ENCODE measurements around the gene FIGN.

FIGN gene

DNA sequence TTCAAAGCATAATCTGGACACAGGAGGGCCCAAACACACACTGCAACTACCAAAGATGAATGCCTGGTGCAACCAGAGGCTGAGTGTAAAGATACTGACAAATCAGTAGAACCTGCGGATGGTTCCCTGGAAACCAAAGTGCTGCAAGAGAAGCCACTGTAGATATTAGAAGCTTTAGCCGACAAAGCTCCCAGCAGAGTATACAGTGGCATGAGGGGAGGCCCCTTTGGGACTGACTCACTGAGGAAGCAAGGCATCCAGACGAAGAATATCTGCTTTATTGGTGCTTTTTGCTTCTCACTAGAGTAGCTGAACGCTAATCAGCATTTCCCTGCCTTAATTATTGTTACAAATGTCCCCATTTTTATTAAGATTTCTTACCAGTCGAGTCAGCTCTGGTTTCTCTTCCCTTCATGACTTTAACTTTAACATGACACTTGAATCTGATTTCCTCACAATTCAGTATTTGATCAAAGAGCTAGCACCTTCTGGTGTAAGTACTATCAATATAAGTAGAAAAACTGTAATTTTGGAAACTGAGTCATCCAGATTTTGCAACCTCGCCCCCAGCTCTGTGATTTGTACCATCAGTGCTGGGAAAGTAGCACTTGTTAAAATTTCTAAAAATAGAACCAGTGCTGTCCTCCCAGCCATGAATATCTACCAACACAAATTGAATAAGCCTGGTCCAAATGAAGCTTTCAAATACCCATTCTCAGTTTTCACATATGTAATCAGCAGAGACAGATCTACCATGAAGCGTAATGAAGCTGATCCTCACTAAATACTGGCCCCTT lies 34.2 kb downstream of the FIGN start:
- DNase-seq, result no peak

DNA sequence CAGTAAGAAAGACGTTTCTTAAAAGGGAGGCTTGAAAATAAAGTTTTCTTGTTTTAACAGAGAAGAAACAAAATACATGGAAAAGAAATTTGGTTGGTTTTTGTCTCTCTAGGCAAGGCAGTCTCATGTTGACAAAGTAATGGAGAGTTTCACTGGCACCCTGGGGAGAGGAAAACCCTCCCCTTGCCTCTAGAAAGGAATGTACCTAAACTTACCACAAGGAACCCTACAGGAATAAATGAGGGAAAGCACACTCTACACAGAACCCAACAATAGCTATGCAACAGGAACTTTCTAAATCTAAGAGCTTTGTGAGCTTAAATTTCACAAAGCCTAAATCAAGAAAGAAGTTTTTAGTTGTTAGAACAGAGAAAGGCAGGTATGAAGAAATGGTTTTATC lies 37.0 kb downstream of the FIGN start:
- no peak for DNase-seq

DNA sequence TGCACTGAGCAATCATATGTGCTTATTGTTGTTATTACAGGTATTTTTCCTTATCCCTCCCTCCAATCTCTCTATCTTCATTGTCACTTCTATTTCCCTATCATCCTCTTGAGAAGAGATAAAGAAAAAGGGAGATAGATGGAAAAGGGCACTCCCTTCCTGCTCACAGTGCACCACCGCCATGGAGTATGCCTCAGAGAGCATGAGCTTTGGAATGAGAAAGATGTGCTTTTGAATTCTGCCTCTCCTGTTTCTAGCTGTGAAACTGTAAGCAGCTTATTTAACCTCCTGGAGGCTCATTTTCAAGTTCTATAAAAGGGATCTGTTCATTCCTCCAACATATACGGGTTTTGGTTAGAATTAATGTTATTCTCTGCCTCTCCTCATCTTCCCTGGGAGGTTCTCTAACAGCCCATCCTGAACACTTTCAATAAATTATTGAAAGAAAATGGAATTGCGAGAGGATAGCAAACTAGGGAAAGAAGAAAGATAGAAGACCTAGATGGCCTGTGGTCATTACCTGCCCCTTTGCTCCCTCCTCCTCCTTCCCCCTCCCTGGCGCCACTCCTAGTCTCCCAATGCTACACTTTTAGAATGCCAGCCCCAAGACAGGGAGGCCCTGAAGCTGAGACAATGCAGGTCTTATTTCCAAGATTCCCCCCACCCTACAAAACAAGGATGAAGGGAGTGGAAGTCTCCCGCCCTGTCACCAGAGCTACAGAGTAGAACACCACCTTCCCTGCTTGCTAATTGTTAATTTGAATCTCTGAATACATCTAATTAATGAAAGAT lies 37.8 kb downstream of the FIGN start:
- no peak for DNase-seq

DNA sequence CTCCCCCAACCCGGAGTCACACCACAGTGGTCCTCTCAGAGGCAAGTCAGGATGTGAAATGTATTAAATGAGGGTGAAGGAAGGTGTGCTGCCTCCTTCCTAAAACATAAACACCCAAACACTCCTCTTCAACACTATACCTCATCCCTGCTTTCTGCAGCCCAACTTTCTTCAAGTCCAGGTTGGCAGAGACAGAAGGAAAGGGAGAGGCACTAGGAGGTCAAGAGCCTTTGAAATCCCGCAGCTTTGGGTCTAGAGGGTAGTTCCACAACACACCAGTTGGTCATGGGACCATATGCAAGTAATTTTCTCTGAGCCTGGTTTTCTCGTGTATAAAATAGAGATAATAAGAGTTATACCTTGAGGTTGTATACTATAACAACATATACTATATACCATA lies 38.4 kb downstream of the FIGN start:
- no peak for DNase-seq

DNA sequence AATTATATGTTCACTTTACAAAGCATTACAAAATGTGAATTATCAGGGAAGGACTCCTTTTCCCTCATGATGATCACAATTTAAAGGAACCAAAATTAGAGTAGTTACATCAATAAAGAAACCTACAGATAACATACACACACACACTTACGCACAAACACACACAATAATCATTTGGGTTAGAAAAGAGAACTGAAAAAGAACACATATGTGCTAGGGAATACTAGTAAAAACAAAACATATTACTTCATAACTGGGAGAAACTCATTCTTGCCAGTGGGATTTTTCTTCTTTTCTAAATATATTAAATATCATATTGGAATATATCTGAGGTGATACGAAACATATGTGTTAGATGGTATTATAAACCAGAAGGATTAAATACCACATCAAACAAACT lies 42.3 kb downstream of the FIGN start:
- no peak for DNase-seq

DNA sequence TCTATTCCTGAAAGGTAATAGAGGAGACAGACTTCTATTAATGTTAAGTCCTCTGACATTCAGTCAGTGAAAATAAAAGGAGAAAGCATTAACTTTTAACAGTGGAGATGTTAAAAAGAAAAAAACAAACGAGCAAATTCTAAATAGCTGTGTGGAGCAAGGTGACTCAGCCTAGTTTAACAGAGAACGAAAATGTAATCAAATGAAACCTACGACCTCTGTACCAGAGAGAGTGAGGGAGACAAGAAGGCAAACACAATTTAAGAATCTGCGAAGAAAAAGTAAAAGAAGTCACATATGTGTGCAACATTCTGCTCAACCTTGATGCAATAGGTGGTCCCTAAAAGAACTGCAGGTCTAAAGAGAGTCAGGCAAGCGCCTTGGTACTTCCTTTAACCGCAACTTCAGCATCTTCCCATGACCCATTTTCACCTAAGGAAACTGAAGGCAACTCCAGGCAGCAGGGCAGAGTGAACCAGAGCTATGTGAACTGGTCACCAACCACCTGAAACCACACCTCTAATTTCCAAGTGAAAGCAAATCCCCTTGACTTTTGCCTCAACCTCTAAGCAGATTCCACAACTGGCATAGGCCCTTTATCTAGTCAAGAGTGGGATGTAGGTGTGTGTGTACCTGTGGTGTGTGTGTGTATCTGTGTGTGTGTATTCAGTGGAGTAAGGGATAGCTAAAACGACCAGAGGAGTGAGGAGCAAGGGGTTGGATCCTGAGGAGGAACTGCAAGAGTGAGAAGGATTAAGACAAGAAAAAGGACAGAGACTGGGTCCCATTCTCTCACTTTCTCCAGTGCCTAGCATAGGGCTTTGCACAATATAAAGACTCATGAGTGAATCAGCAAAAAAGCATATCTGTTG lies 43.0 kb downstream of the FIGN start:
- no peak for DNase-seq

DNA sequence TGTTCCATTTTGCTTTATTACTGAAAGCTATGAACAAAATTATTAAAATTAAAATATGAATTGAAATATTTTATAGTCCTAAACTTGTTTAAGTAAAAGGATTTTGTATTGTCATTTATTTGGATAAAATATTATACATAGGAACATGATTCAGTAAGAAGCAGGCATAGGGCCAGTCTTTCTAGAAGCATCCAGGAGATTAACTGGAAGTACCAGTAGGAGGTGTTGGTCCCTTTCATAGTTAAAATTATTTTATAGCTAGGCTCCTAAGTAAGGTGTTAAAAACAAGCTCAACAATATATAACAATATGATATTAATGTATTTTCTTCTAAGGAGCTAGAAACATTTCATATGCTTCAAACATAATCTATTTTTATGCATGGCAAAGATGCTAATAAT lies 43.7 kb downstream of the FIGN start:
- no peak for DNase-seq

DNA sequence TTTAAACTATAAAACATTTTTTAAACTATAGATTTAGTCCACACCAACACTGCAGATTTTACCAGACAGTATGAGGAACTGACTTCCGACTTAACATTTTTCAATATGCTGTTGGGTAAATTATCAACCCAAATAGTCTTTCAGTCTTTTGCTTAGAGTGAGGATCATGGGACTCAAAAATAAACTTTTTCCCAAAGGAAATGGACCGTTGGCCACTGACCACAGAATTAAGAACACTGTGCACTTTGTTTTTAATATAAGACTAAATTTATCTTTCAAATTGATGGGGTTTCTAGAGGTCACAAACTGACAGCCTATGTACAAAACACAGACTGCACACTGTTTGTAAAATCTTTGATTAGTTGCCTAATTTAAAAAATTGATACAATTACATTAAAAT lies 44.9 kb downstream of the FIGN start:
- no peak for DNase-seq

DNA sequence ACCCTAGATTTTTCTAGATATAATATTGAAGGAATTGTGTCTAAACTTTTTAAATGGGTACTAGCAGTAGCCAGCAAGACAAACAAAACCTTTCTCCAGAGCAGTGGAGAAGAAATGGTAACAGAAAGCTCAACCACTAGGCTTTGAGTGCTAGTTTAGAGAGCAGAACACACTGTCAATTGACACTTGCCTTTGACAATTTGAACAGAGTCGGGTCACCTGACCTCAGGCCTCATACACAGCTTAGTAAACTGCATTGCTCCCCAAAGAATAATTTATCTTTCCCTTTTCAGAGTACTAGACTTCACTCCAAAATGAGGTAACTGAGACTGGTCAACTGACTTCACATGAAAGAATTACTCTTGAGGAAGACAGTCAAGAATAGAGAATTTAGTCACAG lies 48.6 kb downstream of the FIGN start:
- no peak for DNase-seq

DNA sequence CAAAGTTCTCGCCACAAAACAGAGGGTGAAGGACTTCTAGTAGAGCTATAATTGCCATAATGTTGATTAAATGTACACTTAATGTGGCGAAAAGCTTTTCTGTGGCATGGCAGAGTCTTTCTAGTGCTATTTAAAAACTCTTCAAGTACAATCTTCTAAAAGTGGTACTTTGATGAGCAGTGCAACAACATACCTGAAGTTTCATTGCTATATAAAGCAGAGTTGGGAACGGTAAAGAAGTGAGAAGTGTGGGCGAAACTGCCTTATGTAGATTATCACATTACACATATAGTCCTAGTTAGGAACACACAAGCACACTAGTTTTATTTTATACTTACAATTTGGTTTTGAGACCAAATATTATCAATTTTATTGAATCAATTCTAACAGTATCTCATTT lies 49.5 kb downstream of the FIGN start:
- no peak for DNase-seq

DNA sequence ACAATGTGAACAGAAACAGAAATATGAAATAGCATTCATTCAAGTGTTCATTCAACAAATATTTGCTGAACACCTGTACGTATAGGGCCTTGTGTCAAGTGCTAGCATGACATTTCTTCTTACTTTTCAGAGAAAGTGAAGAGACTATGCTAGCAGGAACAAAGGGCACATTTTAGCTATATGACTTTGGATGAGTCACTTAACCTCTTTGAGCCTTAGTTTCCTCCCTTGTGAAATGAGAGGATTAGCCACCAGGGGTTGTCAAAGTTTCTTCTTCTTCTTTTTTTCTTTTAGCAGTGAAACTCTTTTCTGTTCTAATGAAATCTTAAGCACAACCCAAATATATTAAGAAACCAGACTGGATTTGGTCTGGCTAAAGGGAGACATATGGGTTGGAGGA lies 53.1 kb downstream of the FIGN start:
- DNase-seq, result no peak

DNA sequence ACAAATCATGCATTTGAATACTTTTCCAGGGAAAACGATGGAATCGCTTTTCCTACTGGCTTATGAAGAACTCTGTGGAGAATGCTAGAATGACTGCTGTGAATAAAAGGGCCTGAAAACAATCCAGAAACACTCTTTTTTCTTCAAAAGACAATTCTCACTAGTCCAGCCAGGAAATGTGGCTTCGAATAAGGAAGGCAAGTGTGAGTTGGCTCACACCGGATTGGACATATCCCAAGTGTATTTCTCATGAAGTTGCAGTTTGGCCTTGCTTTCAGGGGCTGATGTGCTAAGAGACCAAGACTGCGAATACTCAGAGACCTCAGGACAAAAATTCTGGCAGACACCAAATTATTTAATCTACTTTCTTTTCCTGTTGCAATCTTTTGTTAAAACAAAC lies 54.1 kb downstream of the FIGN start:
- no peak for DNase-seq

DNA sequence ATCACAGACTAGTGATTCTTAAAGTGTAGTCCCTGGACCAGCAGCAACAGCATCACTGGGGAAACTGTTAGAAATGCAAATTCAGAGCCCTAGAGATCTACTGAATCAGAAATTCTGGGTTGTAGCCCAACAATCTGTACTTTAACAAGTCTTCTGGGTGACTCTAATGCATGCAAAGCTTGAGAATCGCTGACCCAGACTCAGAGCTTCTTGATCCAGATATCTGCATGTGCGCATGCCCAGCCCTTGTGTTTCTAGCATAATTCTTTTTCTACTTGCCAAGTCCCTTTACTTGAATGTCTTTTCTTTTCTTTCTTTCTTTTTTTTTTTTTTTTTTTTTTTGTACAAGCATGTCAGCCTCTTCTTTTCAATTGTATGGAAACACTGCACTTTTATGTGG lies 60.4 kb downstream of the FIGN start:
- no peak for DNase-seq

DNA sequence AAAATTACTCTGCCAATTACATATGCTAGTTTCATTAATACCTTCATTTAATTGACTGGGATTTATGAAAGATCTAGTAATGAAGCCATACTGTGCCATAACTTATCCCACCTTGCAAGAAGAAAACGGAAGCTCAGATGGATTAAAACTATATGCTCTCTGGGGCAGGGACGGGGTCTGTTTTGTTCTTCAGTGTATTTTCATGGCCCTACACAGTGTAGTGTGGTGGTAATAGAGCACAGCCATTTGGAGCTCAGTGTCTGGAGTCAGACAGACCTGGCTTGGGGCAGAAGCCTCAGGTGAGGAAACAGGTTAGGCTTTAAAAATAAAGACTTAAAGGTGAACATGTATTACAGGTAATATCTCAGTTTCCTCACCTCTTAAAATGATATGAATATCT lies 62.3 kb downstream of the FIGN start:
- DNase-seq, result no peak

DNA sequence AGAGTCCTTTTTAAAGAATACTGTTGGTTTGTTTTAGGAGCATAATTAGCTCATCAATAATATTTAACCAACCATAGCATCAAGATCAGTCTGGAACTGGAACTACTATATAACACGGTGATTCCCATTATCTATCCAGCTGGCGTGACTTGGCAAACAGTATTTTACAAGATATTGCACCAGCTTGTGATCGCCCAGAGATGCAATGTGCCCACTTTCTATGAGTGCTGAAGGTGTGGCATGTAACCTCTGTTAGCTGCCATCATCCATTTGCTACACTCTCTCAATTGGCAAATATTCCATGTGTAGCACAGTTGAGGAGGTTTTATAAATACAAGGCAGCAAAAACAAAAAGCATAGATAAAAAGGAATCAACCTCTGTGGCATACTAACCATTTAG lies 64.9 kb downstream of the FIGN start:
- peak; percentile 11 for DNase-seq

DNA sequence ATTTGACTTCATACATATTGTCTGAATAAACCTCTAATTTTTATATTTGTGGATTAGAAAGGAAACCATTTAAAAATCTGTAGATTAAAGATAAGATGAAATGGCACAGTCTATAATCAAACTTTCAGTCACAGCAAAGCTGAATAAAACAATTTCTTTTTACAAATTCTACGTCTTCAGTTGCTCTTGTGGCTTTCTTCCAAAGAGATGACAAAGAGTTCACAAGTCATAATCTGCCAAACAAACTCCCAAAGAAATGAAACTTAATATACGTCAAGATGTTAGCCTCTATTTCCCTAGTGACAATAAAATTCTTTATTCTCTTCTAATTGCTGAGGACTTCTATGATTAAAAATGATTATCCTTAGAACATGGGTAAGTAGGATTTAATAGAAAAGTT lies 66.3 kb downstream of the FIGN start:
- DNase-seq, result no peak

DNA sequence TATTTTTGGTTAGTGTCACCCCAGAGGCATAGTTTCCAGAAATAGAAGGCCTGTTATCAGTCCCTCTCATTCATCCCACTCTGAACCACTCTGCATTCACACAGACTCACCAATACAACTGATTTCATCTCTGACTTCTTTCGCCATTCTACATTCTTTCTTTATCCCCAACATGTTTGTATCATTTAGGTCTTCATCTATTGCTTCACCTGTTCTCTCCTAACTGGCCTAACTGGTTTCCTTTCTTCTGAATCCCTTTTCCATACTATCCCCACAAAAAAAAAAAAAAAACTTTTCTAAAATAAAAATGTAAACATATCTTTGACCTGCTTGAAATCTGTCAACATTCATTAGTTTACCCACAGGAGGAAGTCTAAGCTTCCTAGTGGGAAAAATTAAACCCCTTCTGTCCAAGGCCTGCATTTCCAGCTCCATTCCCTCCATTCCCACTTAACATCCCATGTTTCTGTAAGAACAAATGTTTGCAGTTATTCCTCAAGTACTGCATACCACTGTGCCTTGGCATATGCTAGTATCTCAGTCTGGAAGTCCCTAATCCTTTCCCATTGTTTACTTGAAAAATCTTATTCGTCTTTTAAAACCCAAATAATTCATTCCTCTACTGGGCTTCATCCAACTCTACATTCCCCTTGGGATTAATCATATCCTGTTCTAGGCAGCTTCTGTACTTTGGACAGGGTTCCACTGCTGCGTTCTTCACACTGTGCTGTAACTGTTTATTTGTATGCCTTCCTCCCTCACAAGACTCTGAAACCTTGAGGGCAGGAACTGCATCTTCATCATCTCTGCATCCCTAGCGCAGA lies 68.5 kb downstream of the FIGN start:
- no peak for DNase-seq

DNA sequence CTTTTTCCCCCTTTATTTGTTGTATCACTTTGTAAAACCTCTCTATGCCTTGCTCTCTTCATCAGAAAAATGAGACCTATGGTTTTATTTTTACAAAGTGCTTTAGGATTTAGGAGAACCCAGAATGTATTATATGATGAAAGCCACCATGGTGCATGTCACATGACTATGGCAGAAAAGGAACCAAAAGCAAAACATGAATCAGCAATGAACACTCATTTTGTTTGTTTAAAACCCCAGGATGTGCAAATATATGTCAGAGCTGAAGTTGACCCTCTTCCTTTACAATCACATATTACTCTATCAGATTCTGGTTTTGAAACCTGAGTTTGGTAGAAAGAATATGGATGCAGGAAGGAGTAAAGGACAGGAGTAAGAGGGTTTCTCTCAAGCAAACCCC lies 70.0 kb downstream of the FIGN start:
- no peak for DNase-seq

DNA sequence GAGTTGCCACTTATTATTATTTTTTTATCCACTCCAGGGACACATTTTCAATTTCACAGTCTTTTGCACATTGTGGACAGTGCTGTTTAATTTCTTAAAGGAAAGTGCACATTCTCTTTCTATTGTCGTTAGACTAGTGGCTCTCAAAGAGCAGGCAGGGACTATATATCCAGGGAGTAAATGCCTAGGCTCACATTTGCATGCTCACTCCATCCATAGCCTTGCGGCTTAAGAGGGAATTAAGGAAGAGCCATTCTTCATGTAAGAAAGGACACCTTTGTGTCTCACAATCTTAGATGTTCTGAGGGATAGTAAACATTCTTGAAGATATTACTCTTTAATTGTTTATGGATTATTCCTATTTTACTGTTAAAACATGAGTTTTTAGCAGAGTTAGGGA lies 70.8 kb downstream of the FIGN start:
- DNase-seq, result no peak

DNA sequence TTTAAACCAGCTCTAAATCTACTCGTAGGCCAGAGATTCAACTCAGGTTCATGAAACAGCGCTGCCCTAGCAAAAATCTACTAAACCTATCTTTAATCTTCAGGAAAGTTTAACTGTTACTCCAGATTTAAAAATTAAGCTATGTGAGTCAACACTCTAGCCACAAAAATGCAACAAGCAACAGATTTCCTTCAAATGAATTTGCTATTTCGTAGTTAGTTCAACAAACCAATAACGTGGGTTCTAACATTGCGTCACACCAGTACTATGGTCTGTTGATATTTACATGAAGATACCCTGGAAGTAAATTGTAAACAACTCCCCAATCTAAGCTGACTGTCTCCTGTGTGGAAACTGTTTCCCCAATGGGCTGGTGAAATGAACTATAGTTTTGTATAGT lies 71.2 kb downstream of the FIGN start:
- DNase-seq, result no peak

DNA sequence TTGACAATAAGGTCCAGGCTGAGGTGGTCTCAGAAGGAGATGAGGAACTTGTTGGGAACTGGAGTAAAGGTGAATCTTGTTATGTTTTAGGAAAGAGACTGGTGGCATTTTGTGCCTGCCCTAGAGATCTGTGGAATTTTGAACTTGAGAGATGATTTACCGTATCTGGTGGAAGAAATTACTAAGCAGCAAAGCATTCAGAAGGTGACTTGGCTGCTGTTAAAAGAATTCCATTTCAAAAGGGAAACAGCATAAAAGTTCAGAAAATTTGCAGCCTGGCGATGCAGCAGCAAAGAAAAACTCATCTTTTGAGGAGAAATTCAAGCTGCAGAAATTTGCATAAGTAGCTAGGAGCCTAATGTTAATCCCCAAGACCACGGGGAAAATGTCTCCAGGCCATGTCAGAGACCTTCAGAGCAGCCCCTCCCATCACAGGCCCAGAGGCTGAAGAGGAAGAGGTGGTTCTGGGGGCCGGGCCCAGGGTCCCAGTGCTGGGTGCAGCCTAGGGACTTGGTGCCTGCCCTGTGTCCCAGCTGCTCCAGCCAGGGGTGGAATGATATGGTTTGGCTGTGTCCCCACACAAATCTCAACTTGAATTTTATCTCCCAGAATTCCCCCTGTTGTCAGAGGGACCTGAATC lies 73.5 kb downstream of the FIGN start:
- no peak for DNase-seq

DNA sequence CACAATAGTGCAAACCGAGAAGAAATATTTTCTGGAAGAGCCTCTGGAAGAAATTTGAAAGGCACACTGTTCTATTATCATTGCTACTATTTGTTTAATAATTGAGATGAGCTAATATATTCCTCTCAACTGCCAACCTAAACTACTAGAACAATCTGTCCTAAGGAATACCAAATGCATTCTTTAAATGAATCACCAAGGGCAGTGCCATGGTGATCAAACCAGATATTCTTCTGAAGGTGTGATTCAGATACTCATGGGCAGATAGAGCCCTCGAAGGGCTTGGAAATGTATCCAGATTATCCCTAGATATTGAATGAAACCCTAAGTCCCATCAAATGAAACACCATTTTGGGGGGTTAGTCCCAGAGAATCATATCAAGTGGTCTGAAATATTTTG lies 76.6 kb downstream of the FIGN start:
- DNase-seq, result no peak

Data from NCI-H1694 (cell line).